ENCODE measurements around the gene CSDE1. TPM values are rescaled to one million over a fixed set of nuclear protein-coding genes. Genes with fewer than 3 reads are reported as not detected.

The CSDE1 gene
- total and polyA plus RNA-seq, 10 donors, result 102 to 1,126 (median 426) TPM

DNA sequence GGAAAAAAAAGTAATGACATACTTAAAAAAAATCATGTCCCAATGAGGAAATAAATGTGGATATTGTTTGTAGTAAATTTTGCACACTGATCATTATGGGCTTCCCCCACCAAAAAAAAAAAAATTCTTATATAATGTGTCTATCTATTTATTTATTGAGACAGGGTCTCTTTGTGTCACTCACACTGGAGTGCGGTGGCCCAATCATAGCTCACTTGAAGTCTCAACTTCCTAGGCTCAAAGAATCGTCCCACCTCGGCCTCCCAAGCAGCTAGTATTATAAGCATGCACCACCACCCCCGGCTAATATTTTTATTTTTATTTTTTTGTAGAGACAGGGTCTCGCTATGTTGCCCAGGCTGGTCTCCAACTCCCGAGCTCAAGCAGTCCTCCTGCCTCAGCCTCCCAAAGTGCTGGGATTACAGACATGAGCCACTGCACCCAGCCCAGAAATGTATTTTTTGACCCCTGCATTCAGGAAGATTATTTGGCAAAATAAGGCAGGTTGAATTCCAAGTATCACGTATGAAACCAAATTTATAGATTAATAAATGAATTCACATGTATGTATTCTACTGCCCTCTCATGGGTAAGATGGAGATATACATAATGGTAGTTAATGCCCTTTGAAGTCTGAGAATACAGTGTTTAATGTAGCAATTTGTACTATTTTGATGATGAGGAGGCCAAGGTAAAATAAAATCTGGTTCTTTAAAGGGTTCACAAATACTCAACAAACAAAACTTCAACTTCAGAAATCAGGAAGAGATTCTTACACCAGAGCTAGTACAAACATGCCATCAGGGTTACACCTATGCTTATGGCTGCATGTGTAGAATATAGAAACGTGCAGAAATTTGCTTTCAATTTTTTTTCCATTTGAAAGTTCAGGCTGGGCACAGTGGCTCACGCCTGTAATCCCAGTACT lies 86.5 kb downstream of the CSDE1 start:
- Histone ChIP-seq H3K4me3 (peak overlapping the region in 1 of 8 donors; percentile 77), H3K4me1 (peaks cover 0 to 23% (median 12%) of the 10 kb centered on the region in 6 donors), H3K36me3 (no peaks in the 10 kb centered on the region), H3K9me3 (no peaks in the 10 kb centered on the region), H3K27me3 (replicated peaks in 1 of 7) (peaks cover 0 to 28% (median 0%) of the 10 kb centered on the region in 7 donors), H3K27ac (no peak overlapping the region)
- DNase-seq, result no peak
- no peak for TF ChIP-seq POLR2A (IDR thresholded peaks at IDR 0.05)
- TF ChIP-seq, protein P1, sequence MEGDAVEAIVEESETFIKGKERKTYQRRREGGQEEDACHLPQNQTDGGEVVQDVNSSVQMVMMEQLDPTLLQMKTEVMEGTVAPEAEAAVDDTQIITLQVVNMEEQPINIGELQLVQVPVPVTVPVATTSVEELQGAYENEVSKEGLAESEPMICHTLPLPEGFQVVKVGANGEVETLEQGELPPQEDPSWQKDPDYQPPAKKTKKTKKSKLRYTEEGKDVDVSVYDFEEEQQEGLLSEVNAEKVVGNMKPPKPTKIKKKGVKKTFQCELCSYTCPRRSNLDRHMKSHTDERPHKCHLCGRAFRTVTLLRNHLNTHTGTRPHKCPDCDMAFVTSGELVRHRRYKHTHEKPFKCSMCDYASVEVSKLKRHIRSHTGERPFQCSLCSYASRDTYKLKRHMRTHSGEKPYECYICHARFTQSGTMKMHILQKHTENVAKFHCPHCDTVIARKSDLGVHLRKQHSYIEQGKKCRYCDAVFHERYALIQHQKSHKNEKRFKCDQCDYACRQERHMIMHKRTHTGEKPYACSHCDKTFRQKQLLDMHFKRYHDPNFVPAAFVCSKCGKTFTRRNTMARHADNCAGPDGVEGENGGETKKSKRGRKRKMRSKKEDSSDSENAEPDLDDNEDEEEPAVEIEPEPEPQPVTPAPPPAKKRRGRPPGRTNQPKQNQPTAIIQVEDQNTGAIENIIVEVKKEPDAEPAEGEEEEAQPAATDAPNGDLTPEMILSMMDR (IDR thresholded peaks at IDR 0.05 in 8 of 11, conservative IDR thresholded peaks at IDR 0.05 in 3 of 11), result peak in 3 of 11 experiments; percentile 9 to 31 (median 17)
- intact Hi-C loops (cut with DNase I; ENCODE audit: low total_unique reads), result no loop called here
- 65 to 72% (median 69%) methylated on average over 9 of the region's 9 CpGs for WGBS, 5 donors

- peak; percentile 74 to 89 (median 81) for TF ChIP-seq POLR2AphosphoS5 (IDR thresholded peaks at IDR 0.05)
- no peak for TF ChIP-seq POLR2A (IDR thresholded peaks at IDR 0.05)
- TF ChIP-seq, protein P1 (IDR thresholded peaks at IDR 0.05 in 8 of 11, conservative IDR thresholded peaks at IDR 0.05 in 3 of 11), result peak in 8 of 11 experiments; percentile 5 to 56 (median 30)
- 5% methylated on average over 41 to 45 of the region's 45 CpGs for WGBS, 5 donors
- intact Hi-C loops (cut with DNase I; ENCODE audit: low total_unique reads), result no loop called here
Observed at GRCh38 chr1:114670083-114671010, 87.4 kb downstream of the CSDE1 start.

GRCh38 chr1:114669562-114670082 lies 88.2 kb downstream of the CSDE1 start, which contains the start of gene DENND2C:
Gene DENND2C (minus strand): TSS chr1:114670049. CDS start chr1:114625984, 44,065 bp downstream.
- no peak for TF ChIP-seq POLR2AphosphoS5 (IDR thresholded peaks at IDR 0.05)
- no peak for TF ChIP-seq POLR2A (IDR thresholded peaks at IDR 0.05)
- TF ChIP-seq, protein P1 (IDR thresholded peaks at IDR 0.05 in 8 of 11, conservative IDR thresholded peaks at IDR 0.05 in 3 of 11), result no peak
- DNase-seq, result no peak

More at GRCh38 chr1:114670083-114671010, 87.4 kb downstream of the CSDE1 start:
- Histone ChIP-seq H3K36me3 (no peaks in the 10 kb centered on the region), H3K4me1 (peaks cover 0 to 23% (median 12%) of the 10 kb centered on the region in 6 donors), H3K4me3 (peak overlapping the region; percentile 62 to 80 (median 73)), H3K27ac (peak overlapping the region in 7 of 8 donors; percentile 37 to 79 (median 73)), H3K9me3 (no peaks in the 10 kb centered on the region), H3K27me3 (replicated peaks in 1 of 7) (peaks cover 0 to 20% (median 0%) of the 10 kb centered on the region in 7 donors)
- DNase-seq, result peak; percentile 96

More at GRCh38 chr1:114669562-114670082, 88.2 kb downstream of the CSDE1 start, which contains the start of gene DENND2C:
- Histone ChIP-seq H3K4me3 (peak within 1 kb of the TSS; percentile 62 to 80 (median 73)), H3K4me1 (peaks cover 0 to 23% (median 12%) of the 10 kb centered on the region in 6 donors), H3K27me3 (replicated peaks in 1 of 7) (peaks cover 0 to 14% (median 0%) of the 10 kb centered on the region in 7 donors), H3K27ac (peak within 1 kb of the TSS; percentile 37 to 79 (median 71)), H3K36me3 (no peaks in the 10 kb centered on the region), H3K9me3 (no peaks in the 10 kb centered on the region)
- 1 to 3% (median 1%) methylated on average over 19 to 50 of the region's 50 CpGs for WGBS, 5 donors
- intact Hi-C loops (cut with DNase I; ENCODE audit: low total_unique reads), result no loop called here

Measured in spleen (tissue), 11 donors.